Cardiac fibroblast (primary cell): ENCODE results near the gene POU3F3.

Experiments
- DNase-seq, 2 donors: peaks; one replicate each; pipeline versions ENCODE4 v3.0.0 to v3.0.0-alpha.2; 2010; ENCODE audit warnings: low read depth in 2 of 2
- H3K4me3 ChIP-seq, 2 donors: replicated peaks in 1 of 2; 1 replicate in 1 of 2; 2 replicates in 1 of 2; pipeline ENCODE4 v1.5.1; 2011; ENCODE audit warnings: low read depth in 2 of 2, low read length in 2 of 2, mild to moderate bottlenecking in 2 of 2, moderate library complexity in 1 of 2
- CTCF ChIP-seq: IDR thresholded peaks from one replicate; pipeline ENCODE4 v1.5.1; 2011; ENCODE audit warnings: low read depth, mild to moderate bottlenecking, low read length, inconsistent platforms

Gene POU3F3

GRCh38 chr2:104857262-104858005 is 3.5 kb downstream of the POU3F3 start:
- DNase-seq: no peak
- no peak for TF ChIP-seq CTCF
- H3K4me3 ChIP-seq: no peak overlapping the region

- no peak overlapping the region for H3K4me3 ChIP-seq
- no peak for TF ChIP-seq CTCF
These were observed 4.4 kb downstream of the POU3F3 start for GRCh38 chr2:104858006-104858978.

GRCh38 chr2:104859291-104859765 is 5.4 kb downstream of the POU3F3 start:
- no peak for TF ChIP-seq CTCF
- no peak overlapping the region for H3K4me3 ChIP-seq
- DNase-seq: no peak

More at GRCh38 chr2:104858006-104858978, 4.4 kb downstream of the POU3F3 start:
- DNase-seq: no peak

GRCh38 chr2:104859766-104860450 is 6.0 kb downstream of the POU3F3 start:
- no peak overlapping the region for H3K4me3 ChIP-seq
- TF ChIP-seq CTCF: no peak
- no peak for DNase-seq

GRCh38 chr2:104860451-104860790 is 6.5 kb downstream of the POU3F3 start:
- no peak for DNase-seq
- no peak overlapping the region for H3K4me3 ChIP-seq
- no peak for TF ChIP-seq CTCF

- no peak overlapping the region for H3K4me3 ChIP-seq
- no peak for TF ChIP-seq CTCF
- no peak for DNase-seq
These were observed 7.6 kb downstream of the POU3F3 start for GRCh38 chr2:104861351-104862057.
